IPS DF 6.9 (cell line): Measurements from ENCODE around the gene PARP14.
"Not testable (repeated sequence)": the region's sequence is repeated elsewhere in the genome, so short reads cannot be mapped to it uniquely, and the experiment has no call there.

Source experiments
- DNase-seq: peaks from one replicate; pipeline ENCODE4 v3.0.0-alpha.2; 2013; ENCODE audit warnings: low read depth, low spot score
- H3K27ac ChIP-seq: one replicate; pipeline ENCODE4 v1.5.1; 2013; ENCODE audit warnings: low read length, control low read depth
- H3K27me3 ChIP-seq: 2 replicates; pipeline ENCODE4 v1.6.1; 2013; ENCODE audit warnings: mild to moderate bottlenecking, low read length; ENCODE audit not compliant: control insufficient read depth, insufficient read depth
- H3K36me3 ChIP-seq: 2 replicates; pipeline ENCODE4 v1.6.1; 2013; ENCODE audit warnings: low read length; ENCODE audit not compliant: control insufficient read depth, insufficient read depth
- H3K4me1 ChIP-seq: 2 replicates; pipeline ENCODE4 v1.6.1; 2013; ENCODE audit warnings: low read length; ENCODE audit not compliant: control insufficient read depth, insufficient read depth
- H3K4me3 ChIP-seq: 2 replicates; pipeline ENCODE4 v1.5.1; 2013; ENCODE audit warnings: mild to moderate bottlenecking, low read length
- H3K9me3 ChIP-seq: 2 replicates; pipeline ENCODE4 v1.6.1; 2013; ENCODE audit warnings: low read length, inconsistent platforms; ENCODE audit not compliant: control insufficient read depth, insufficient read depth
- WGBS: extraction: QIAGEN DNeasy Blood & Tissue Kit; methylation state at CpG from one replicate; pipeline ENCODE4 v1.1.7; 2013; ENCODE audit warnings: mixed read lengths, missing lambda C conversion rate; ENCODE audit not compliant: insufficient read length, insufficient coverage; 5-methylcytosine and 5-hydroxymethylcytosine counted together

Gene PARP14

DNA sequence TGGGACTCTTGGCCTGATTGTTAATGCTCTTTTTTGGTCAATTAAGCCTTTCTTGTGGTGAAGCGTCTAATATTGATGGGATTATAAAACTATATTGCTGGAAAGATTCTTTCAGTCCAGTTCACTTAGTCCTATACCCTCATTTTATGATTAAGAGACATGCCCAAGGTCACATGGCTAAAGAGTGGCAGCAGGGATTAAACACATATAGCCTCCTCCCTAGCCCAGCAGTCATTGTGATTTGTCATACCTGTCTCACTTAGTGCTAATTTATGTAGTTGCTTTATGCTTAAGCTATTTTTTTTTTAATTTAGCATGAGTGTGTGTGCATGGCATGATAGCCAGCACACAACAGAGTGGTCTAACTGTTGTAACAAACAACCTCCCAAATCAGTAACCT, 9.5 kb downstream of the PARP14 start:
- Histone ChIP-seq H3K9me3 (no peaks in the 10 kb centered on the region), H3K27me3 (no peaks in the 10 kb centered on the region), H3K4me1 (no peaks in the 10 kb centered on the region), H3K36me3 (peaks cover 6% of the 10 kb centered on the region; the same call in 1 of the 2 replicates), H3K4me3 (no peak overlapping the region), H3K27ac (no peak overlapping the region)
- no CpG with 5 or more reads among the region's 1 CpG for WGBS
- no peak for DNase-seq

- Histone ChIP-seq H3K9me3 (no peaks in the 10 kb centered on the region), H3K4me1 (no peaks in the 10 kb centered on the region), H3K36me3 (peaks cover 6% of the 10 kb centered on the region; the same call in 1 of the 2 replicates), H3K4me3 (no peak overlapping the region), H3K27ac (no peak overlapping the region), H3K27me3 (no peaks in the 10 kb centered on the region)
- WGBS: no CpG with 5 or more reads among the region's 4 CpGs
- no peak for DNase-seq
These were observed 10.6 kb downstream of the PARP14 start for GRCh38 chr3:122691195-122691594.

- no peaks in the 10 kb centered on the region for H3K27me3 ChIP-seq
- DNase-seq: no peak
- no peak overlapping the region for H3K4me3 ChIP-seq
- no peak overlapping the region for H3K27ac ChIP-seq
- no CpG with 5 or more reads among the region's 3 CpGs for WGBS
- H3K9me3 ChIP-seq: no peaks in the 10 kb centered on the region
- H3K4me1 ChIP-seq: no peaks in the 10 kb centered on the region
- no peaks in the 10 kb centered on the region; the same call in 1 of the 2 replicates for H3K36me3 ChIP-seq
These were observed 12.0 kb downstream of the PARP14 start for GRCh38 chr3:122692674-122693073.

- no peak overlapping the region for H3K27ac ChIP-seq
- no CpG with 5 or more reads among the region's 7 CpGs for WGBS
- no peaks in the 10 kb centered on the region for H3K27me3 ChIP-seq
- no peak for DNase-seq
- H3K36me3 ChIP-seq: no peaks in the 10 kb centered on the region; the same call in 1 of the 2 replicates
- no peaks in the 10 kb centered on the region for H3K9me3 ChIP-seq
- no peaks in the 10 kb centered on the region for H3K4me1 ChIP-seq
- H3K4me3 ChIP-seq: no peak overlapping the region
These were observed 14.3 kb downstream of the PARP14 start for GRCh38 chr3:122694966-122695365.

GRCh38 chr3:122695927-122696561, 15.4 kb downstream of the PARP14 start:
- no peak overlapping the region for H3K4me3 ChIP-seq
- no peak overlapping the region for H3K27ac ChIP-seq

DNA sequence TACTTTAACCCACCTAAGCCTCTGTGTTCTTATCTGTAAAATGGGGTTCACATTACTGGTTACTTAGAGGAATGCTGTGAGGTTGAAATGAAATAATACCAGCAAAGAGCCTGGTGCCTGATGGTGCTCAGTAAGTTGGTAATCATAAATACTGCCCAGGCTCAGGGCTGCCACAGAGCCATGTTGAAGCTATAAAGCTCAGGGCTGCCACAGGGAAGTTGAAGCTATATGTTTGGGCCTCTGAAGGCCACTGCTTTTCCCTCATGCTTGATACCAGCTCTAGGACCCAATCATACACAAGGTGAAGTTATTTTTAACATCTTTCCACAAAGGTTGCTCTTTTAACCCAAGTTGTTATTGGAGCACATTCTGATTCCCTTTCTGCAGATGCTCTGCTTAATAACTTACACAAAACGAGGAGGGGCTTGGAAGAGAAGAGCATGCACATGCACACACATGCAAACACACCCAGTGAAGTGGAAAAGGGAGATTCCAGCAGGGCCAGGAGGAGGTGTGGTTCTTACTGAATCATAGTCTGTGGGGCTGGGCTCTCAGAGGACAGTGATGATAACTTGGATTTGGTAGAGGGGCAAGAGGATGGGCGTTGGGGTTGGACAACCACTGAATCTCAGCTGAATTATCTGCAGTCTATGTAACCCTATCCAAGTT, 17.4 kb downstream of the PARP14 start:
- Histone ChIP-seq H3K27me3 (no peaks in the 10 kb centered on the region), H3K27ac (no peak overlapping the region), H3K4me3 (no peak overlapping the region), H3K9me3 (no peaks in the 10 kb centered on the region), H3K36me3 (peaks cover 4% of the 10 kb centered on the region; the same call in 1 of the 2 replicates), H3K4me1 (no peaks in the 10 kb centered on the region)
- DNase-seq: no peak
- WGBS: no CpG with 5 or more reads among the region's 2 CpGs

More at GRCh38 chr3:122695927-122696561, 15.4 kb downstream of the PARP14 start:
- H3K9me3 ChIP-seq: no peaks in the 10 kb centered on the region
- no peaks in the 10 kb centered on the region for H3K27me3 ChIP-seq
- H3K4me1 ChIP-seq: no peaks in the 10 kb centered on the region
- no peak for DNase-seq
- peaks cover 4% of the 10 kb centered on the region; the same call in 1 of the 2 replicates for H3K36me3 ChIP-seq

DNA sequence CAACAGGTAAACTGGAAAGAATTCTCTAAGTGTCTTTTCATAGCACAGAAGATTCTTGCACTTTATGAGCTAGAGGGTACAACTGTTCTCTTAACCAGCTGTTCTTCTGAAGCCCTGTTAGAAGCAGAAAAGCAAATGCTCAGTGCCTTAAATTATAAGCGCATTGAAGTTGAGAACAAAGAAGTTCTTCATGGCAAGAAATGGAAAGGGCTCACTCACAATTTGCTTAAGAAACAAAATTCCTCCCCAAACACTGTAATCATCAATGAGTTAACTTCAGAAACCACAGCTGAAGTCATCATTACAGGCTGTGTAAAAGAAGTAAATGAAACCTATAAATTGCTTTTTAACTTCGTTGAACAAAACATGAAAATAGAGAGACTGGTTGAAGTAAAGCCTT, 19.6 kb downstream of the PARP14 start:
- peaks cover 4% of the 10 kb centered on the region; the same call in 1 of the 2 replicates for H3K36me3 ChIP-seq
- no peak for DNase-seq
- H3K27ac ChIP-seq: no peak overlapping the region
- no peaks in the 10 kb centered on the region for H3K9me3 ChIP-seq
- no peaks in the 10 kb centered on the region for H3K27me3 ChIP-seq
- H3K4me1 ChIP-seq: no peaks in the 10 kb centered on the region
- no CpG with 5 or more reads among the region's 2 CpGs for WGBS
- H3K4me3 ChIP-seq: no peak overlapping the region

DNA sequence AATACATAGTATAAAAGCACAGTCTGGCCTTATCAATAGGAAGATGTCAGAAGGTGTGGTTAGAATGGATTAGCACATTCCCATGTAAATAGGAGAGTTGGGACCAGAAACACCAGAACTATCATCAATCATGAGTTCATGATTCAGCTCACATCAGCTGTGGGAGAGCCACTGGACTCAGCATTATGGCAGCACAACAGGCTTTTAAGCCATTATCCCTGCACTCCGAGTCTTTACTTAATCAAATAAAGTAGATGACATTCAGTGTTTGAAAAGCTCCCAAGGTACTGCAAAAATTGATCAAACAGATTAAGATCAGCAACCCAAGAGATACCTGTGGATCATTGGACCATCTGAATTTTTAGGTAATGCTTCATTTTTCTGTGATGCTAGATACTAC, 24.7 kb downstream of the PARP14 start:
- no CpG with 5 or more reads among the region's 1 CpG for WGBS
- no peak overlapping the region for H3K4me3 ChIP-seq

DNA sequence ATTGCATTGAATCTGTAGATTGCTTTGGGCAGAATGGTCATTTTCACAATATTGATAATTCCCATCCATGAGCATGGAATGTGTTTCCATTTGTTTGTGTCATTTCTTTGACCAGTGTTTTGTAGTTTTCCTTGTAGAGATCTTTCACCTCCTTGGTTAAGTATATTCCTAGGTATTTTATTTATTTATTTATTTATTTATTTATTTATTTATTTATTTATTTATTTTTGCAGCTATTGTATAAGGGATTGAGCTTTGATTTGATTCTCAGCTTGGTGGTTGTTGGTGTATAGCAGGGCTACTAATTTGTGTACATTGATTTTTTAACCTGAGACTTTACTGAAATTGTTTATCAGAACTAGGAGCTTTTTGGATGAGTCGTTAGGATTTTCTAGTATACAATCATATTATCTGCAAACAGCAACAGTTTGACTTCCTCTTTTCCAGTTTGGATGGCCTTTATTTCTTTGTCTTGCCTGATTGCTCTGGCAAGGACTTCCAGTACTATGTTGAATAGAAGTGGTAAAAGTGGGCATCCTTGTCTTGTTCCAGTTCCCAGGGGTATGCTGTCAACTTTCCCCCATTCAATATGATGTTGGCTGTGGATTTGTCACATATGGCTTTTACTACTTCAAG, 30.1 kb downstream of the PARP14 start:
- WGBS: no CpG with 5 or more reads among the region's 1 CpG
- H3K4me3 ChIP-seq, H3K27me3 ChIP-seq, H3K27ac ChIP-seq, H3K9me3 ChIP-seq, H3K4me1 ChIP-seq, H3K36me3 ChIP-seq, DNase-seq: not testable (repeated sequence)

More for the DNA sequence above, 24.7 kb downstream of the PARP14 start:
- no peak overlapping the region for H3K27ac ChIP-seq
- no peaks in the 10 kb centered on the region for H3K4me1 ChIP-seq
- H3K27me3 ChIP-seq: no peaks in the 10 kb centered on the region
- H3K9me3 ChIP-seq: no peaks in the 10 kb centered on the region
- peaks cover 4% of the 10 kb centered on the region; the same call in 1 of the 2 replicates for H3K36me3 ChIP-seq
- no peak for DNase-seq

- Histone ChIP-seq H3K4me3 (no peak overlapping the region), H3K27me3 (no peaks in the 10 kb centered on the region), H3K27ac (no peak overlapping the region), H3K9me3 (no peaks in the 10 kb centered on the region), H3K36me3 (peaks cover 3% of the 10 kb centered on the region; the same call in 1 of the 2 replicates), H3K4me1 (no peaks in the 10 kb centered on the region)
- DNase-seq: no peak
- no CpG with 5 or more reads among the region's 3 CpGs for WGBS
These were observed 33.6 kb downstream of the PARP14 start for GRCh38 chr3:122714273-122714672.
